ENCODE results near the gene REEP1.

Gene REEP1

GRCh38 chr2:86344404-86344803 lies 7.0 kb upstream of the REEP1 start:
- no peak for DNase-seq

GRCh38 chr2:86342488-86342887 lies 5.1 kb upstream of the REEP1 start:
- no peak for DNase-seq

- no peak for DNase-seq
Observed at GRCh38 chr2:86341470-86341869, 4.0 kb upstream of the REEP1 start.

GRCh38 chr2:86338778-86339295 lies 1.4 kb upstream of the REEP1 start:
- no peak for DNase-seq

GRCh38 chr2:86336675-86337243 lies 667 bp downstream of the REEP1 start:
- no peak for DNase-seq

GRCh38 chr2:86335865-86336674 lies 1.4 kb downstream of the REEP1 start:
- no peak for DNase-seq

GRCh38 chr2:86333378-86333777 lies 4.0 kb downstream of the REEP1 start:
- no peak for DNase-seq

- DNase-seq, result no peak
Observed at GRCh38 chr2:86332654-86333053, 4.8 kb downstream of the REEP1 start.

GRCh38 chr2:86331384-86331783 lies 6.0 kb downstream of the REEP1 start:
- no peak for DNase-seq

GRCh38 chr2:86330001-86330400 lies 7.4 kb downstream of the REEP1 start:
- DNase-seq, result no peak

- no peak for DNase-seq
Observed at GRCh38 chr2:86323273-86324021, 14.0 kb downstream of the REEP1 start.

- no peak for DNase-seq
Observed at GRCh38 chr2:86319700-86320580, 17.5 kb downstream of the REEP1 start.

- DNase-seq, result no peak
Observed at GRCh38 chr2:86315084-86315483, 22.3 kb downstream of the REEP1 start.

GRCh38 chr2:86314125-86314524 lies 23.3 kb downstream of the REEP1 start:
- no peak for DNase-seq

GRCh38 chr2:86313341-86313740 lies 24.1 kb downstream of the REEP1 start:
- DNase-seq, result no peak

GRCh38 chr2:86311879-86312278 lies 25.5 kb downstream of the REEP1 start:
- DNase-seq, result no peak

GRCh38 chr2:86309966-86310365 lies 27.5 kb downstream of the REEP1 start:
- DNase-seq, result no peak

- no peak for DNase-seq
Observed at GRCh38 chr2:86308984-86309695, 28.3 kb downstream of the REEP1 start.

GRCh38 chr2:86308356-86308755 lies 29.1 kb downstream of the REEP1 start:
- DNase-seq, result no peak

GRCh38 chr2:86307431-86307830 lies 30.0 kb downstream of the REEP1 start:
- no peak for DNase-seq

GRCh38 chr2:86305915-86306254 lies 31.5 kb downstream of the REEP1 start:
- DNase-seq, result no peak

Data from stimulated activated CD4-positive, alpha-beta T cell treated with anti-CD3 and anti-CD28 coated beads, Interleukin-1b, Interleukin-23, amount 100 ng/mL, for 48 hours (primary cell).